Hepatocyte (in vitro differentiated cells): Measurements from ENCODE around the gene F8.

ENCODE experiments used
- EZH2 ChIP-seq: fragments of 200-600 bp; sonication (generic); IDR thresholded peaks from 2 replicates; pipeline ENCODE4 v1.6.1; 2016; ENCODE audit warnings: antibody characterized with exemption, mild to moderate bottlenecking, borderline replicate concordance
- TF ChIP-seq, protein P1 (sequence below): fragments of 200-600 bp; sonication (generic); IDR thresholded peaks from 2 replicates; pipeline ENCODE4 v1.5.1; 2016; ENCODE audit warnings: antibody characterized with exemption, mild to moderate bottlenecking; ENCODE audit not compliant: poor library complexity

DNA sequence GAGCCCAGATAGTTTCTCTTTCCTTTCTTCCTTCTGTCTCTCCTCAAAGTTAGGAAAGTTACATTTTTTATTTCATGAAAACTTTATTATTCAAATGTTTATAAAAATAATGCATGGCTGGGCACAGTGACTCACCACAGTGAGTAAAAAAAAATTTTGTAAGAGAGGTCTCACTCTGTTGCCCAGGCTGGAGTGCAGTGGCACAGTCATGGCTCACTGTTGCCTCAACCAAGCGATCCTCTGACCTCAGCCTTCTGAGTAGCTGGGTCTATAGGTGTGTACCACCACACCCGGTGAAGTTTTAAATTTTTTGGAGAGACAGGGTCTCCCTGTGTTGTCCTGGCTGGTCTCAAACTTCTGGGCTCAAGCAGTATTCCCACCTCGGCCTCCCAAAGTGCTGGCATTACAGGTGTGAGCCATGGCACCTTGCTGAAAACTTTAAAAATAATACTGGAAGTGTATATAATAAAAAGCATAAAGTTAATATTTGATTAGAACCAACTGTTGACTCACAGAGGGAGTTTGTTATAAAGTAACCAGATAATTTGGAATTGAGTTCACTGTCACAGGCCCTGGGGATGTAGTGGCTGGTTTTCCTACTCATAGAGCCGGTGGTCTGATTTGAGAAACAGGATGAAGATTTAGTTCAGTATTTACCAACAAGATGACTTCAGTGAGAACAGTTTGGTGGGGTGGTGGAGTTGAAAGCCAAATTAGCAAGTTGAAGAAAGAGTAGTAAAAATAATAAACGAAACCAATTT lies 30.4 kb upstream of the F8 start:
- TF ChIP-seq, protein P1, sequence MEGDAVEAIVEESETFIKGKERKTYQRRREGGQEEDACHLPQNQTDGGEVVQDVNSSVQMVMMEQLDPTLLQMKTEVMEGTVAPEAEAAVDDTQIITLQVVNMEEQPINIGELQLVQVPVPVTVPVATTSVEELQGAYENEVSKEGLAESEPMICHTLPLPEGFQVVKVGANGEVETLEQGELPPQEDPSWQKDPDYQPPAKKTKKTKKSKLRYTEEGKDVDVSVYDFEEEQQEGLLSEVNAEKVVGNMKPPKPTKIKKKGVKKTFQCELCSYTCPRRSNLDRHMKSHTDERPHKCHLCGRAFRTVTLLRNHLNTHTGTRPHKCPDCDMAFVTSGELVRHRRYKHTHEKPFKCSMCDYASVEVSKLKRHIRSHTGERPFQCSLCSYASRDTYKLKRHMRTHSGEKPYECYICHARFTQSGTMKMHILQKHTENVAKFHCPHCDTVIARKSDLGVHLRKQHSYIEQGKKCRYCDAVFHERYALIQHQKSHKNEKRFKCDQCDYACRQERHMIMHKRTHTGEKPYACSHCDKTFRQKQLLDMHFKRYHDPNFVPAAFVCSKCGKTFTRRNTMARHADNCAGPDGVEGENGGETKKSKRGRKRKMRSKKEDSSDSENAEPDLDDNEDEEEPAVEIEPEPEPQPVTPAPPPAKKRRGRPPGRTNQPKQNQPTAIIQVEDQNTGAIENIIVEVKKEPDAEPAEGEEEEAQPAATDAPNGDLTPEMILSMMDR, result no peak
- no peak for TF ChIP-seq EZH2
